Neutrophil (primary cell): Measurements from ENCODE around the gene ANTXR1.

Experiments
- H3K27ac ChIP-seq: fragments of 200-600 bp; sonication (generic); 2 replicates; pipeline ENCODE4 v1.5.1; 2016; ENCODE audit warnings: mild to moderate bottlenecking, moderate library complexity
- H3K27me3 ChIP-seq: fragments of 200-600 bp; sonication (generic); 2 replicates; pipeline ENCODE4 v1.6.0; 2016; ENCODE audit warnings: mild to moderate bottlenecking
- H3K36me3 ChIP-seq: fragments of 200-600 bp; sonication (generic); 2 replicates; pipeline ENCODE4 v1.5.1; 2017
- H3K4me1 ChIP-seq, 2 experiments: fragments of 200-600 bp in 1 of 2; sonication (generic) in 1 of 2; 1 replicate in 1 of 2; 2 replicates in 1 of 2; pipeline versions ENCODE4 v1.5.1 to v1.6.1; 2013 to 2016; ENCODE audit warnings: low read depth in 1 of 2, low read length in 1 of 2, mild to moderate bottlenecking in 1 of 2, moderate library complexity in 1 of 2; ENCODE audit not compliant: control insufficient read depth in 1 of 2, insufficient read depth in 1 of 2
- H3K4me3 ChIP-seq, 2 experiments: fragments of 200-600 bp in 1 of 2; sonication (generic) in 1 of 2; 1 replicate in 1 of 2; 2 replicates in 1 of 2; pipeline ENCODE4 v1.5.1; 2013 to 2016; ENCODE audit warnings: low read depth in 1 of 2, low read length in 1 of 2, mild to moderate bottlenecking in 1 of 2, moderate library complexity in 1 of 2
- H3K9me3 ChIP-seq: fragments of 200-600 bp; sonication (generic); 2 replicates; pipeline ENCODE4 v1.5.1; 2016
- TF ChIP-seq, protein P1 (sequence below): fragments of 200-600 bp; sonication (generic); IDR thresholded peaks from 2 replicates; pipeline ENCODE4 v1.5.1; 2016; ENCODE audit warnings: antibody characterized with exemption

The ANTXR1 gene

DNA sequence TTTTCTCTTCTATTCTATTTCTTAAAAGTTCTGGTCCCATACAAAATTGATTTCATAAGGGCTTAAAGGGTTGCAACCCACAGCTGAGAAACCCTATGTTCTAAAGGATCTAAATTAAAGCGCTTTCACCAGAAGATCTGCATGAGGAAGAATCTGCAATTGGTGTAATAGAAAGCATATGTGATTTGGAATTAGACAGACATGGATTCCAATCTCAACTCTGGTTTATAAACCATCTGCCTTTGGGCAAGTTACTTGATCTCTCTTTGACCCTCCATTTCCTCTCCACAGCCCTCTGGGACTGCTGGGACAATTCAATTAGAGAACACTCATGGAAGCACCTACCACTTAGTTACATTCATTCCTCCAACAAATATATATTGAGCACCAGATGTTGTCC, 178.7 kb downstream of the ANTXR1 start:
- Histone ChIP-seq H3K4me3 (no peak overlapping the region), H3K4me1 (no peaks in the 10 kb centered on the region), H3K27ac (no peak overlapping the region), H3K36me3 (no peaks in the 10 kb centered on the region), H3K9me3 (no peaks in the 10 kb centered on the region), H3K27me3 (peaks cover 6% of the 10 kb centered on the region)
- TF ChIP-seq, protein P1, sequence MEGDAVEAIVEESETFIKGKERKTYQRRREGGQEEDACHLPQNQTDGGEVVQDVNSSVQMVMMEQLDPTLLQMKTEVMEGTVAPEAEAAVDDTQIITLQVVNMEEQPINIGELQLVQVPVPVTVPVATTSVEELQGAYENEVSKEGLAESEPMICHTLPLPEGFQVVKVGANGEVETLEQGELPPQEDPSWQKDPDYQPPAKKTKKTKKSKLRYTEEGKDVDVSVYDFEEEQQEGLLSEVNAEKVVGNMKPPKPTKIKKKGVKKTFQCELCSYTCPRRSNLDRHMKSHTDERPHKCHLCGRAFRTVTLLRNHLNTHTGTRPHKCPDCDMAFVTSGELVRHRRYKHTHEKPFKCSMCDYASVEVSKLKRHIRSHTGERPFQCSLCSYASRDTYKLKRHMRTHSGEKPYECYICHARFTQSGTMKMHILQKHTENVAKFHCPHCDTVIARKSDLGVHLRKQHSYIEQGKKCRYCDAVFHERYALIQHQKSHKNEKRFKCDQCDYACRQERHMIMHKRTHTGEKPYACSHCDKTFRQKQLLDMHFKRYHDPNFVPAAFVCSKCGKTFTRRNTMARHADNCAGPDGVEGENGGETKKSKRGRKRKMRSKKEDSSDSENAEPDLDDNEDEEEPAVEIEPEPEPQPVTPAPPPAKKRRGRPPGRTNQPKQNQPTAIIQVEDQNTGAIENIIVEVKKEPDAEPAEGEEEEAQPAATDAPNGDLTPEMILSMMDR: no peak

DNA sequence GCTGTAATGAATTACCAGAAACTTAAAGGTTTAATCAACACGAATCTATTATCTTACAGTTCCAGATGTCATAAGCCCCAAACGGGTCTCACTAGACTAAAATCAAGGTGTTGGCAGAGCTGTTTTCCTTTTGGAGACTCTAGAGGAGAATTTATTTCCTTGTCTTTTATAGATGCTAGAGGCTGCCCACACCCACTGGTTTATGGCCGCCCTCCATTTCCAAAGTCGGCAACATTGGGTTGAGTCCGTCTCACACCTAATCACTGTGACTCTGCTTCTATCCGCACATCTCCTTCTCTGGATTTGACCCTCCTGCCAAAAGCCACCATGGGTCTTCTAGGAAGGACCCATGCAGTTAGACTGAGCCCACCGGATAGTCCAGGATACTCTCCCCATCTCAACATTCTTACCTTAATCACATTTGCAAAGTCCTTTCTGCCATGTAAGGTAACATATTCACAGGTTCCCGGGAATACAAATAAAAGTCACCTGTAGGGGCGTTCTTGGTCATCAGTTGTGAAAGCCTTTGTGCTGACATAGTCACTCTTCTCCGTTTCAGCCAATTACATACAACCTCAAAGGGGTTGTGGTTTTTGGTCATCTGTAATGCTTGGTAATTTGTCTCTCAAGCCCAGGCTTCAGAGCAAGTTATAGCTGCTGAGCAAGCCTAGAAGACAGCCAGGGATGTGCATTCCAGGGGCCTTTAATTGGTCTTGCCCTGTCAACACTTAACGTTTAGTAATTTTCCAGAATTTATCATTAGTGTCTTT, 179.4 kb downstream of the ANTXR1 start:
- TF ChIP-seq, protein P1: no peak
- no peaks in the 10 kb centered on the region for H3K36me3 ChIP-seq
- no peaks in the 10 kb centered on the region for H3K9me3 ChIP-seq

DNA sequence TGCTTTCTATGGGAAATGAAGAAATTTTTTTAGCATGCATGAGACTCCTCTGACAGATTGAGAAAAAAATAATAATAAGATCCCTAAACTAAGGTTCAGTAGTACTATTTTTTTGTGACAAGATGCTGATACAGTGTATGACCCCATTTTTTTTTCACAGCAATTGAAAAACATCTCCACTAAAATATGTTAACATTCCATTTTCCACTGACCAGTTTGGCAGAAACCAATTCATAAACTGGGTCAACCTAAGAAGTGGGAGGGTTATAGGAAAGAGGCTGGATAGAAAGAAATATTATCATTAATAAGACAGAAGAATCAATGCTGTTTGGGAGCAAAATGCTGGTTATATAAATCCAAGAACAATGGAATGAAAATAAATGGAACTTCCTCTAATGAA, 182.7 kb downstream of the ANTXR1 start:
- Histone ChIP-seq H3K27me3 (peaks cover 6% of the 10 kb centered on the region), H3K9me3 (no peaks in the 10 kb centered on the region), H3K4me3 (no peak overlapping the region), H3K27ac (no peak overlapping the region), H3K36me3 (no peaks in the 10 kb centered on the region), H3K4me1 (no peaks in the 10 kb centered on the region)
- TF ChIP-seq, protein P1: no peak

More for the DNA sequence above, 179.4 kb downstream of the ANTXR1 start:
- Histone ChIP-seq H3K27ac (no peak overlapping the region), H3K4me3 (no peak overlapping the region), H3K4me1 (no peaks in the 10 kb centered on the region), H3K27me3 (peaks cover 6% of the 10 kb centered on the region)

DNA sequence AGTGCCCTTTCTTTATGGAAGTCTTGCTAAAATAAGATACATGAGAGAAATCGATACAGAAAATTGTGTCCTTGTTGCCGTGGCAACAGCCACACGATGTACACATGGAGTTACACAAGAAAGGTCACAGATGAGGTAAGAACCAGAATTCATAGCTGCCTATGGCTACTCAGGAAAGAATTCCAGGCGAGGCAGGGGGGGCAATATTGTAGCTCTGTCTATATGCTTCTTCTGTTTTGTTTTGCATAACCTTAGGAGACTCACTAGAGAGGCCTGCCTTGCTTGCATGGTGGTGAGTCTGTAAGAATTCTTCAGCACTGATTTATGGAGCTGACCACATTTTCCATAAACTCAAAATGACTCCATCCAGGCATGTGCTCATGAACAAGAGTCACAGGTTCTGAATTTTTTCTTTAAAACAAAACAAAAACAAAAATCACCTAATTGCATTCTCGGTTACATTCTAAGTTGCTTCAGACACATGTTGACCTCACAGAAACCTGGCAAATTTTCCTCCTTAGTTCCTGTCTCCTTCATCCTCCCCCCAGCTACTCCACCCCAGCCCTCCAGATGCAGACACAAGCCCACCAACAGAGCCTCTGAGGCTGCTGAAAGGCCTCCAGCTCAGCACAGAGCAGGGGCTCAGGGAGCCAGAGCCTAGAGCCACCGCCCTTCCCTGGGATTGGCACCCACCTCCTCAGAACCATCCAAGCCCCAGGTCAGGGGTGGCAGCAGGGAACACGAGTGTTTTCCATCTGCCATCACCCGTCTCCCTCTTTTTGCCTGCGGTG, 183.5 kb downstream of the ANTXR1 start:
- H3K4me1 ChIP-seq: no peaks in the 10 kb centered on the region
- TF ChIP-seq, protein P1: no peak
- no peak overlapping the region for H3K4me3 ChIP-seq
- H3K27me3 ChIP-seq: peaks cover 6% of the 10 kb centered on the region
- no peak overlapping the region for H3K27ac ChIP-seq
- H3K36me3 ChIP-seq: no peaks in the 10 kb centered on the region
- no peaks in the 10 kb centered on the region for H3K9me3 ChIP-seq

DNA sequence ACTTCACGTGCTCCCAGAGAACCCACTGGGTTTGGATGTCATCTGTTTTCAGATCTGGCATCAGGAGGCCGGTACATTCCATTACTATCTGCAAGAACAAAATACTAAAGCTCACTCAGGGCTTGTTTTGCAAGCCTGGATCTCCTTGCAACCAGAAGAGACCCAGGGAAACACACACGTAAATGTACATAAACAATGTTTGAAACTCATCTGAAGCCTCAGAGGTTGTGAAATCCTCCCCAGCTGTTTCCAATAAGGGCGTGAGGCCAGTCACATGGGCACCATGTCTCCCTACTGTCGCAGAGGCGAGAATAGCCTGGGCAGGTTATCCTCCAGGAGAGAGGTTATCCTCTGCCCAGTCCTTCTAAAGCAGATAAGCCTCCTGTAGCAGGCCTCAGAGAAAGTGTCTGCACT, 187.1 kb downstream of the ANTXR1 start:
- peaks cover 13 to 14% of the 10 kb centered on the region in 2 experiments for H3K4me1 ChIP-seq
- H3K27me3 ChIP-seq: no peaks in the 10 kb centered on the region
- H3K9me3 ChIP-seq: no peaks in the 10 kb centered on the region
- no peak overlapping the region for H3K27ac ChIP-seq
- no peaks in the 10 kb centered on the region for H3K36me3 ChIP-seq
- no peak overlapping the region for H3K4me3 ChIP-seq
- TF ChIP-seq, protein P1: no peak
